WERI-Rb-1 (cell line): ENCODE results near the gene NIPAL4.

ENCODE experiments used
- DNase-seq: peaks from one replicate; pipeline ENCODE4 v3.0.0-alpha.2; 2020
- H3K27ac ChIP-seq: fragments of 250-450 bp; sonication (Bioruptor Pico); 2 replicates; pipeline ENCODE4 v1.5.1; 2020; ENCODE audit warnings: mild to moderate bottlenecking, moderate library complexity
- H3K27me3 ChIP-seq: fragments of 250-450 bp; sonication (Bioruptor Pico); 2 replicates; pipeline ENCODE4 v1.5.1; 2021; ENCODE audit warnings: mild to moderate bottlenecking, low read depth, moderate library complexity; ENCODE audit not compliant: insufficient read depth, severe bottlenecking
- H3K36me3 ChIP-seq: fragments of 250-450 bp; sonication (Bioruptor Pico); 2 replicates; pipeline ENCODE4 v1.5.1; 2020; ENCODE audit warnings: mild to moderate bottlenecking, moderate library complexity
- H3K4me3 ChIP-seq: 2 replicates; pipeline ENCODE4 v1.5.1; 2011; ENCODE audit warnings: low read depth, mild to moderate bottlenecking, control low read depth, low read length
- H3K9me3 ChIP-seq: fragments of 250-450 bp; sonication (Bioruptor Pico); 2 replicates; pipeline ENCODE4 v1.5.1; 2021; ENCODE audit warnings: mild to moderate bottlenecking, moderate library complexity; ENCODE audit not compliant: severe bottlenecking
- TF ChIP-seq, protein P1 (sequence below): IDR thresholded peaks from 2 replicates; pipeline ENCODE4 v1.5.1; 2011; ENCODE audit warnings: low read depth, mild to moderate bottlenecking, control low read depth, inconsistent platforms, low read length

The NIPAL4 gene

DNA sequence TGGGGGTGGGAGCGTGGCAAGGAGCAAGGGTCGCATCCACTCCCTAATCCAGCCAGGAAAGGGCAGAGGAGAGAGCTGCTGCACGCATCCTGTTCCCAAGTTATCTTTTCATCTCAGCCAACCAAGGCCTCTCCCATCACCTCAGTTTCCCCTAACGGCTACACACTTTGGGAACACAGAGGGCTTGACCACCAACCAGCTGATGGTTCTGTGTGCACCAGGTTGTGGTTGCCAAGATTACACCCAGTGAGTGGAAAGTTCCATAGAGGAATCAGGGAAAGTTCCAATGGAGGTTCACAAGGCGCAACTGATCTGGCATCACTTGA is 61.7 kb downstream of the NIPAL4 start:
- no peak overlapping the region for H3K27ac ChIP-seq
- no peaks in the 10 kb centered on the region for H3K36me3 ChIP-seq
- no peaks in the 10 kb centered on the region for H3K9me3 ChIP-seq
- TF ChIP-seq, protein P1, sequence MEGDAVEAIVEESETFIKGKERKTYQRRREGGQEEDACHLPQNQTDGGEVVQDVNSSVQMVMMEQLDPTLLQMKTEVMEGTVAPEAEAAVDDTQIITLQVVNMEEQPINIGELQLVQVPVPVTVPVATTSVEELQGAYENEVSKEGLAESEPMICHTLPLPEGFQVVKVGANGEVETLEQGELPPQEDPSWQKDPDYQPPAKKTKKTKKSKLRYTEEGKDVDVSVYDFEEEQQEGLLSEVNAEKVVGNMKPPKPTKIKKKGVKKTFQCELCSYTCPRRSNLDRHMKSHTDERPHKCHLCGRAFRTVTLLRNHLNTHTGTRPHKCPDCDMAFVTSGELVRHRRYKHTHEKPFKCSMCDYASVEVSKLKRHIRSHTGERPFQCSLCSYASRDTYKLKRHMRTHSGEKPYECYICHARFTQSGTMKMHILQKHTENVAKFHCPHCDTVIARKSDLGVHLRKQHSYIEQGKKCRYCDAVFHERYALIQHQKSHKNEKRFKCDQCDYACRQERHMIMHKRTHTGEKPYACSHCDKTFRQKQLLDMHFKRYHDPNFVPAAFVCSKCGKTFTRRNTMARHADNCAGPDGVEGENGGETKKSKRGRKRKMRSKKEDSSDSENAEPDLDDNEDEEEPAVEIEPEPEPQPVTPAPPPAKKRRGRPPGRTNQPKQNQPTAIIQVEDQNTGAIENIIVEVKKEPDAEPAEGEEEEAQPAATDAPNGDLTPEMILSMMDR = no peak
- H3K27me3 ChIP-seq = no peaks in the 10 kb centered on the region
- H3K4me3 ChIP-seq = no peak overlapping the region
- no peak for DNase-seq

DNA sequence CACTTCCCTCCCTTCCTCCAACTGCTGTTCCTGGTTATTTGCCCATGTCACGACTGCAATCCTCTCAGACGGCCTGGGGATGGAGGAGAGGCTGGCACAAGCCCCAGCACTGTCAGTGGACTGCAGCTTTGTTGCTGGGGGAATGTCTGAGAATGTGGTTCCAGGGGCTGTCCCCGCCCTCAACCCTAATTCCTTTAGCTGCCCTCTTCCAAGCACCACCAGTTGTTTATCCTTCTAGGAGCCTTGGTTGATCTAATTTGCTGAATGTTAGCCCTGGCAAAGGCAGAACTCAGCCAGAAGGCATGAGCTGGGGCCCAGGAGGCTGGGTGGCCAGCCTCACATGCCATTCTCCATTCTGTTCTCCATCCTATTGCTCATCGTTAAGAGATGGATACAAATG is 64.0 kb downstream of the NIPAL4 start:
- H3K36me3 ChIP-seq = no peaks in the 10 kb centered on the region
- TF ChIP-seq, protein P1 = no peak
- no peaks in the 10 kb centered on the region for H3K27me3 ChIP-seq
- DNase-seq = no peak
- H3K4me3 ChIP-seq = no peak overlapping the region
- no peak overlapping the region for H3K27ac ChIP-seq
- no peaks in the 10 kb centered on the region for H3K9me3 ChIP-seq
